HG03045 (cell line): ENCODE data around the gene C15orf39.
"Not testable (repeated sequence)": the region's sequence is repeated elsewhere in the genome, so short reads cannot be mapped to it uniquely, and the experiment has no call there.

Experiments used
- ATAC-seq: cut with Tn5 transposase; IDR thresholded peaks from one replicate; pipeline ENCODE4 v1.9.1; 2021; ENCODE audit warnings: mild to moderate bottlenecking, moderate library complexity; ENCODE audit not compliant: unreplicated experiment

Gene C15orf39

GRCh38 chr15:75258620-75259343 is 57.1 kb downstream of the C15orf39 start:
- ATAC-seq, result not testable (repeated sequence)

GRCh38 chr15:75259873-75260272 is 58.2 kb downstream of the C15orf39 start:
- not testable (repeated sequence) for ATAC-seq
